ENCODE measurements around the gene CRISPLD2. TPM values are rescaled to one million over a fixed set of nuclear protein-coding genes. Genes with fewer than 3 reads are reported as not detected.

Gene CRISPLD2
- total RNA-seq, 4 donors from 2014 or later: 54.9 to 109 (median 63.4) TPM

DNA sequence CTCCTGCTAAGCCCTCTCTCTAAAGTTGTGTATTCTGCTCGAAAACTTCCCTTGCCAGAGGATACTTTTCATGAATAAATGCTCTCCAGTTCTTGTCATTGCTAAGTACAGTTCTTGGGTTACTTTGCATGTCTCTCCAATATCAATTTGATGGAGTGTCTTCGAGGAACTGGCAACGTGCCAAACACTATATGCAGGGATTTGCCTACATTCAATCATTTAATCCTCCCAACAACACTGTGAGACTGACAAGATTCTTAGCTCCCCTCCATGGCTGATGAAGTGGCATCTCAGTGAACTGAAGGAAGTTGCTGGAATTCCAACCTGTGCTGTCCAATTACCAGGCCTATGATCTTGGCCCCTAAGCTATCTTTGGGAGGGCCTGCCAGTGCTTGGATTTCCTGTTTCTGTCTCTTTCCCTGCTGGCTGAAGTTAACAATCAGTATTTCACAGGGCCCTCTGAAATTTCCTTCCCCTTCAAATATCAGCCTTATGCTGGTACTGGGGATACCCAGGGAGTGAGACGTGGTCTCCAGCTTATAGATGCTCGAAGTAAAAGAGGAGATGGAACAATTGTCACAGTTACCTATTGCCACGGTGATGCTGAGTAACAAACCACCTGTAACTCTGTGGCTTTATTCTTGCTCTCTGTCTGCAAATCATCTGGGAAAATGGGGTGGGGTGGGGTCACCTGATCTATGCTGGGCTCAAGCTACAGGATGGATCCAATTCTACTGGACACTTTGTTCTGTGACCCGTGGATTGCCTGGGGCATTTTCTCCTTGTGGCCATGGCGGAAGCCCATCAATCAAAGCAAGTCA, 19.4 kb upstream of the CRISPLD2 start:
- H3K4me3 ChIP-seq: no peak overlapping the region
- WGBS: 75% methylated on average over 7 of the region's 8 CpGs
- H3K4me1 ChIP-seq: peaks cover 3% of the 10 kb centered on the region
- DNase-seq (ENCODE audit: low spot score in 2 of 2): no peak
- H3K27ac ChIP-seq: no peak overlapping the region
- H3K9me3 ChIP-seq: no peaks in the 10 kb centered on the region
- no peaks in the 10 kb centered on the region for H3K36me3 ChIP-seq
- TF ChIP-seq POLR2A (IDR thresholded peaks at IDR 0.05): no peak
- no peak for TF ChIP-seq EP300 (IDR thresholded peaks at IDR 0.05)
- TF ChIP-seq POLR2AphosphoS5 (IDR thresholded peaks at IDR 0.05): no peak
- TF ChIP-seq, protein P1, sequence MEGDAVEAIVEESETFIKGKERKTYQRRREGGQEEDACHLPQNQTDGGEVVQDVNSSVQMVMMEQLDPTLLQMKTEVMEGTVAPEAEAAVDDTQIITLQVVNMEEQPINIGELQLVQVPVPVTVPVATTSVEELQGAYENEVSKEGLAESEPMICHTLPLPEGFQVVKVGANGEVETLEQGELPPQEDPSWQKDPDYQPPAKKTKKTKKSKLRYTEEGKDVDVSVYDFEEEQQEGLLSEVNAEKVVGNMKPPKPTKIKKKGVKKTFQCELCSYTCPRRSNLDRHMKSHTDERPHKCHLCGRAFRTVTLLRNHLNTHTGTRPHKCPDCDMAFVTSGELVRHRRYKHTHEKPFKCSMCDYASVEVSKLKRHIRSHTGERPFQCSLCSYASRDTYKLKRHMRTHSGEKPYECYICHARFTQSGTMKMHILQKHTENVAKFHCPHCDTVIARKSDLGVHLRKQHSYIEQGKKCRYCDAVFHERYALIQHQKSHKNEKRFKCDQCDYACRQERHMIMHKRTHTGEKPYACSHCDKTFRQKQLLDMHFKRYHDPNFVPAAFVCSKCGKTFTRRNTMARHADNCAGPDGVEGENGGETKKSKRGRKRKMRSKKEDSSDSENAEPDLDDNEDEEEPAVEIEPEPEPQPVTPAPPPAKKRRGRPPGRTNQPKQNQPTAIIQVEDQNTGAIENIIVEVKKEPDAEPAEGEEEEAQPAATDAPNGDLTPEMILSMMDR (IDR thresholded peaks at IDR 0.05): no peak
- H3K27me3 ChIP-seq: no peaks in the 10 kb centered on the region

DNA sequence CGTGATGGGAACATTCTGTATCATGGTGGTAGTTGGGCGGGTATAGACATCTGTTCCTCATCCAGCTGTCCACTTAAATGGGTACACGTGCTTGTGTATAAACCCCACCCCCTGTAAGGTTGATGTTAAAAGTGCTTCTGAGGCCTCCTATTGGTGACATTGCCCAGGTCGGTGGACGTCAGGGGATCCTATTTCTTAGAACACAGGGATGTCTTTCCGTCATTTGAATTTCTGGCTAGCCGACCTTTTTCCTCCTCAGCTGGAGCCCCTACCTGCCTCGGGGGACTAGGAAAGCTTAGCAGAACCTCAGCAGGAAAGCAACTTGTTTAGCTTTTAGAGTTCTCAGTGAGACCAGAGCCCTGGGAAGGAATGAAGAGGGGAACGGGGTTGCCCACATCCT, 16.6 kb upstream of the CRISPLD2 start:
- Histone ChIP-seq H3K27me3 (no peaks in the 10 kb centered on the region), H3K27ac (no peak overlapping the region), H3K4me1 (peaks cover 9% of the 10 kb centered on the region), H3K4me3 (no peak overlapping the region), H3K9me3 (no peaks in the 10 kb centered on the region), H3K36me3 (no peaks in the 10 kb centered on the region)
- TF ChIP-seq POLR2A (IDR thresholded peaks at IDR 0.05) (no peak), POLR2AphosphoS5 (IDR thresholded peaks at IDR 0.05) (no peak), EP300 (IDR thresholded peaks at IDR 0.05) (no peak)
- TF ChIP-seq, protein P1 (IDR thresholded peaks at IDR 0.05): no peak
- WGBS: 81% methylated on average over 9 of the region's 9 CpGs
- no peak for DNase-seq (ENCODE audit: low spot score in 2 of 2)

DNA sequence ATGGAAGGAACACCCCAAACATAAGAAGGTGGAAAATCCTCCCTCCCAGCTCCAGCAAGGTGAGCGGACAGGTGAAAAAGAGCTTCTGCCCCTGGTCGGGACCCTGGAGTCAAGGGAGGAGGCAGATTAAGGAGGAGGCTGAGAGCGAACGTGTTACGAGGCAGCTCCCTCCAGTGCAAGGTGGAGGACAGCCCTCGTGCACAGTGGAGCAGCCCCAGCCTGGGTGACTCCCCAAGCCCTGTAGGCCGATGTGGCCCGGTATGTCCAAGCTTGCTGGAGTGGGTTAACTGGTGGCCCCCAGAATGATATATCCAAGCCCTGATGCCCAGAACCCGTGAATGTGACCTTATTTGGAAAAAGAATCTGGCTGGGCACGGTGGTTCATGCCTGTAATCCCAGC, 15.5 kb upstream of the CRISPLD2 start:
- H3K4me1 ChIP-seq: peaks cover 9% of the 10 kb centered on the region

DNA sequence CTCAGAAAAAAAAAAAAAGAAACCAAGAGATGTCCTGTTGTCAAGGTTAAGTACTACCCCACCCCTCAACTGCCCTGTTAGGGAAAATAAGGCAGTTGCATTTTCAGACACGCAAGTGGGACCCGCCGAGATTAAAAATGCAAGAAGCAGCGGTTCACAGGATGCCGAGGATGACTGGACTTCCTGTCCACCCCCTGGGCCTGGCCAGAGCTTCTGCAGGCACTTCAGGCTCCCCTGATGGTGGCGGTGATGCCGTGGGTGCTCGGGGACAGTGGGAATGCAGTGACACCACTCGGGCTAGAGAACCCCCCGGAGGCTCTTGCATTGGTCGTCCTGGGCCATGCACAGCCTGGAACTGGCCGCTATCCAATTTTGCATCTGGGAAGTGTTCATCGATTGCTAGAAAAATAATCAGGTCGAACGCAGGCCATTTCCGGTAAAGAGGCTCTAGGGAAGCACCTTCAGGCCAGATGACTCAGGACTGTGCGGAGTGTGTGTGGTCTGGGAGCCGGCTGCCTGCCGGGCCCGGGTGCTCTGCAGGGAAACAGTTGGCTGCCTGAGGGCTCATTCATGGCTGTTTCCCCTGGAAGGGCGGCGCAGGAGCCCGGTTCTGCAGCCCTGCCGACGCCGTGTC, 13.4 kb upstream of the CRISPLD2 start:
- WGBS: 36% methylated on average over 17 of the region's 26 CpGs
- peaks cover 9% of the 10 kb centered on the region for H3K4me1 ChIP-seq
- H3K36me3 ChIP-seq: no peaks in the 10 kb centered on the region
- no peak for TF ChIP-seq EP300 (IDR thresholded peaks at IDR 0.05)
- TF ChIP-seq, protein P1 (IDR thresholded peaks at IDR 0.05): no peak
- TF ChIP-seq POLR2A (IDR thresholded peaks at IDR 0.05): no peak
- no peak for TF ChIP-seq POLR2AphosphoS5 (IDR thresholded peaks at IDR 0.05)
- no peak for DNase-seq (ENCODE audit: low spot score in 2 of 2)
- no peak overlapping the region for H3K4me3 ChIP-seq
- no peaks in the 10 kb centered on the region for H3K27me3 ChIP-seq
- no peaks in the 10 kb centered on the region for H3K9me3 ChIP-seq
- H3K27ac ChIP-seq: no peak overlapping the region

More for the DNA sequence above, 15.5 kb upstream of the CRISPLD2 start:
- Histone ChIP-seq H3K4me3 (no peak overlapping the region), H3K27me3 (no peaks in the 10 kb centered on the region), H3K27ac (no peak overlapping the region), H3K36me3 (no peaks in the 10 kb centered on the region), H3K9me3 (no peaks in the 10 kb centered on the region)
- DNase-seq (ENCODE audit: low spot score in 2 of 2): no peak
- TF ChIP-seq, protein P1 (IDR thresholded peaks at IDR 0.05): no peak
- TF ChIP-seq POLR2A (IDR thresholded peaks at IDR 0.05): no peak
- 85% methylated on average over 7 of the region's 10 CpGs for WGBS

DNA sequence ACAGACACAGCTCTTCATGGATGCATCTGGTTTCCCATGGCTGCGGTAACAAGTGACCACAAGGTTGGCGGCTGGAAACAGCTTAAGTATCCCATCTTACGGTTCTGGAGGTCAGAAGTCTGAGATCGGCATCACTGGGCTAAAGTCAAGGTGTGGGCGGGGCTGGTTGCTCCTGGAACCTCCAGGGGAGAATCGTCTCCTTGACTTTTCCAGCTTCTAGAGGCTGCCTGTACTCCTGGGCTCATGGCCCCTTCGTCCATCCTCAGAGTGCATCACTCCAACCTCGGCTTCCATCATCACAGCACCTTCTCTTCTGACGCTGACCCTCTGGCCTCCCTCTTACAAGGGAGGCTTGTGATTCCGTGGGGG, 12.9 kb upstream of the CRISPLD2 start:
- Histone ChIP-seq H3K9me3 (no peaks in the 10 kb centered on the region), H3K4me1 (peaks cover 9% of the 10 kb centered on the region), H3K4me3 (no peak overlapping the region), H3K27me3 (no peaks in the 10 kb centered on the region), H3K36me3 (no peaks in the 10 kb centered on the region), H3K27ac (no peak overlapping the region)
- 85% methylated on average over 10 of the region's 10 CpGs for WGBS
- DNase-seq (ENCODE audit: low spot score in 2 of 2): no peak
- TF ChIP-seq, protein P1 (IDR thresholded peaks at IDR 0.05): no peak
- no peak for TF ChIP-seq POLR2A (IDR thresholded peaks at IDR 0.05)
- TF ChIP-seq POLR2AphosphoS5 (IDR thresholded peaks at IDR 0.05): no peak
- TF ChIP-seq EP300 (IDR thresholded peaks at IDR 0.05): no peak

All from suprapubic skin (tissue), 4 donors.